ENCODE results near the gene POLR3C. TPM values are rescaled to one million over a fixed set of nuclear protein-coding genes. Genes with fewer than 3 reads are reported as not detected.

Gene POLR3C
- total and polyA plus RNA-seq, 2 of the 13 experiments (the other 11 are each of a cell fraction or from before 2014, with no cell fraction given) = 15.5 to 24.3 TPM

DNA sequence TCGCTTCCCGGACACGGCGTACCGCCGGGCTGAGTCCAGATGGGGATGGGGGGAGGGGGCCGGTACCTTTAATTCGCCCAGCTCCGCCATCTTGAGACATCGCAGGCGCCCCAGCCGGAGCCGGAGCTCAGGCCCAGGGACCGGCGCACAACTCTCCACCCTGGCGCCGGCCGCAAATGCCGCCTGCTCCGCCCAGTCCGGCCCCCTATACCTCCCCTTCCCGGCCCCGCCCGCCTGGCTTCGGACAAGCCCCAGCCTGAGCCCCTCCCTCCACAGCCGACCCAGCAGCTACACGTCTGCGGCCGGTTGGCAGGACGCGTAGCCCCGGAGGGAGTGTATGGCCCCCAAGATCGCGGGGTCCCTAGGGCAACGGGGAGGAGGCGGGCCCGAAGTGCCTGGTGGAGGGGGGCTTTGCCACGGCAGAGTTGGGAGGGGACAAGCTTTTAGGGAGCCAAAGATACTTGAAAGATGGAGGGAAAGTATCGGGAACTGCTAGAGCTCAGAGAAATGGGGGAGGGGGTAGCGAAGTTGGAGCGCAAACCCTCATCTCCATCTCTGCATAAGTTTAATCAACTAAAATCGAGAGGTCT, 35.0 kb downstream of the POLR3C start, which contains the start of gene PIAS3 (continued):
- TF ChIP-seq ZNF407 (CRISPR knock-in tag; IDR thresholded peaks at IDR 0.05; ENCODE audit: not compliant biosample characterization) (peak; percentile 67), MAF1 (CRISPR knock-in tag; IDR thresholded peaks at IDR 0.05; ENCODE audit: borderline replicate concordance) (0 out of 2 replicates have a peak, but pooled peaks have one; percentile 54), CSRNP1 (CRISPR knock-in tag; IDR thresholded peaks at IDR 0.05) (peak; percentile 65; the same call in 1 of the 2 replicates), PAXIP1 (CRISPR knock-in tag; conservative IDR thresholded peaks at IDR 0.05) (peak; percentile 58), CBX1 (IDR thresholded peaks at IDR 0.05; ENCODE audit: low read depth) (no peak), ZNF704 (CRISPR knock-in tag; IDR thresholded peaks at IDR 0.05; ENCODE audit: borderline replicate concordance) (0 out of 2 replicates have a peak, but pooled peaks have one; percentile 18), SKI (IDR thresholded peaks at IDR 0.05; ENCODE audit: partially characterized antibody) (peak; percentile 29), HES4 (CRISPR knock-in tag; IDR thresholded peaks at IDR 0.05; ENCODE audit: borderline replicate concordance) (0 out of 2 replicates have a peak, but pooled peaks have one; percentile 14), ZNF614 (CRISPR knock-in tag; IDR thresholded peaks at IDR 0.05; ENCODE audit: borderline replicate concordance) (0 out of 2 replicates have a peak, but pooled peaks have one; percentile 28)
